ENCODE results near the gene MUSK.

Gene MUSK

GRCh38 chr9:110650261-110650660 is 18.3 kb upstream of the MUSK start:
- no peak for DNase-seq
- no peaks in the 10 kb centered on the region for H3K9me3 ChIP-seq
- H3K4me1 ChIP-seq, result no peaks in the 10 kb centered on the region
- no peaks in the 10 kb centered on the region for H3K27me3 ChIP-seq
- TF ChIP-seq CTCF (IDR thresholded peaks at IDR 0.05; ENCODE audit: low read depth, low read length), result no peak
- no peak overlapping the region for H3K4me3 ChIP-seq (ENCODE audit: low read depth, low read length)
- H3K36me3 ChIP-seq, result no peaks in the 10 kb centered on the region

DNA sequence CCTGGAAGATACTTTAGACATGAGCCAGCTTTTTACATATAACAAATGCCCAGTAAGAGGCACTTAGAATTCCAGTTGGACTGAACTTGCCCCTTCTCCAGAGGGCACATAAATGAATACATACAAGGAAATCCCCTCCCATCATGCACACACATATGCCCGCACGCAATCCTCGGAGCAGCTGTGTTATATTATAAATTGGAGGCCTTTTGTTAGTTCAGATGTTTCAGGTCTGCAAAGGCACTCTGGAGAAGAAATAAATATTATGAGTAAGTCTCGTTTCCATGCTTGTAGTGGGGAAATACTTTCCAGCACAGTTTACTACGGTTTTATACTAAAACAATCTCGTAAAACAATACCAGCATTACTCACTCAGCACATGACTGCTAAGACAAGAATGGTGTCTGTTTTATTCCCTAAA is 17.6 kb upstream of the MUSK start:
- Histone ChIP-seq H3K4me3 (ENCODE audit: low read depth, low read length) (no peak overlapping the region), H3K36me3 (no peaks in the 10 kb centered on the region), H3K4me1 (no peaks in the 10 kb centered on the region; the same call in 1 of the 2 replicates), H3K9me3 (no peaks in the 10 kb centered on the region), H3K27me3 (no peaks in the 10 kb centered on the region)
- TF ChIP-seq CTCF (IDR thresholded peaks at IDR 0.05; ENCODE audit: low read depth, low read length), result no peak
- DNase-seq, result no peak

GRCh38 chr9:110655754-110656641 is 12.6 kb upstream of the MUSK start:
- Histone ChIP-seq H3K4me1 (peaks cover 8% of the 10 kb centered on the region; the same call in 1 of the 2 replicates), H3K9me3 (no peaks in the 10 kb centered on the region), H3K36me3 (no peaks in the 10 kb centered on the region), H3K4me3 (ENCODE audit: low read depth, low read length) (no peak overlapping the region), H3K27me3 (no peaks in the 10 kb centered on the region)
- DNase-seq, result no peak
- TF ChIP-seq CTCF (IDR thresholded peaks at IDR 0.05; ENCODE audit: low read depth, low read length), result no peak

GRCh38 chr9:110659891-110660541 is 8.6 kb upstream of the MUSK start:
- TF ChIP-seq CTCF (IDR thresholded peaks at IDR 0.05; ENCODE audit: low read depth, low read length), result no peak
- no peaks in the 10 kb centered on the region for H3K9me3 ChIP-seq
- H3K36me3 ChIP-seq, result no peaks in the 10 kb centered on the region
- H3K4me3 ChIP-seq (ENCODE audit: low read depth, low read length), result no peak overlapping the region
- H3K4me1 ChIP-seq, result peaks cover 8% of the 10 kb centered on the region; the same call in 1 of the 2 replicates
- H3K27me3 ChIP-seq, result no peaks in the 10 kb centered on the region
- DNase-seq, result peak; percentile 35

DNA sequence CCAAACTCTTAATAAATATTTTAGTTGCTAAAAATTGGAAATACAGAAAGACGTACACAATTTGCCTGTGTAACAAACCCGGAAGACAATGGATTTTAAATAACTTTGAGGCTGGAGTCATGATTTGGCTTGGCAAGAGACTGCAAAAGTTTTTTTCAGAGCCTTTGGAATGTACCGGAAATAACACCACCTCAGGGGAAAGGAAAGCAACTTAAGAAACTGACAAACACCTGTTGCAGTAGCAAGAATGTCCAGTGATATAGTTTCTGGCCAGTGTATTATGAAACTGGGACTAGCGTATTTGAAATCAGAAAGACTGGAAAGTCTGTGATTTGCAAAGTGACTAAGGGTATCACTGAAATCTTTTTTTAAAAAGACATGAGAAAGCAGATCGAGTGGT is 842 bp downstream of the MUSK start:
- TF ChIP-seq CTCF (IDR thresholded peaks at IDR 0.05; ENCODE audit: low read depth, low read length), result no peak
- no peak for DNase-seq

DNA sequence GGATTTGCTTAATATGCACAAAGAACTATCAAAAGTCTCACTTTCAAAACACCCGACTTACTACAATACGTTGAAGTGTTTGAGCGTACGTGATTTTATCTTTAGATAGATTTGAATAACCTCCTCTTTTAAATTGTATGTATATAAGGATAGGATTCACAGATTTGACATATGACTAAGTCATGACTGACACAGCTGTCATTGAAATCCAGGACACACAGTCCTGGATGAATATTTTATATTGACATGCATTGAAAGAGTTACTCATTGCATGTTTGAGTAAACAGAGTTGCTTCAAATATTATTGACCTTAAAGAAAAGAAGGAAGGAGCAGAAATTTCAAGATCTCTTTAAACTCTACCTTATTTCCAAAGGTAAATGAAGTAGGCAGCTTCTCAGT is 3.3 kb downstream of the MUSK start:
- no peaks in the 10 kb centered on the region for H3K4me1 ChIP-seq
- no peak for TF ChIP-seq CTCF (IDR thresholded peaks at IDR 0.05; ENCODE audit: low read depth, low read length)
- no peaks in the 10 kb centered on the region for H3K27me3 ChIP-seq
- no peaks in the 10 kb centered on the region for H3K36me3 ChIP-seq
- no peak overlapping the region for H3K4me3 ChIP-seq (ENCODE audit: low read depth, low read length)
- no peaks in the 10 kb centered on the region for H3K9me3 ChIP-seq
- no peak for DNase-seq

More for the DNA sequence above, 842 bp downstream of the MUSK start:
- Histone ChIP-seq H3K4me3 (ENCODE audit: low read depth, low read length) (no peak overlapping the region), H3K9me3 (no peaks in the 10 kb centered on the region), H3K4me1 (no peaks in the 10 kb centered on the region), H3K27me3 (no peaks in the 10 kb centered on the region), H3K36me3 (no peaks in the 10 kb centered on the region)

Data from BE2C (cell line).